HCT116 (cell line): ENCODE results near the gene DOCK2. TPM values are rescaled to one million over a fixed set of nuclear protein-coding genes. Genes with fewer than 3 reads are reported as not detected.

ENCODE experiments used
- ATAC-seq: fragments of 200-7000 bp; cut with Tn5 transposase; 2 replicates; pipeline ENCODE4 v1.9.1; 2020; ENCODE audit warnings: mild to moderate bottlenecking, moderate library complexity
- BruUV-seq: library from RNA; stranded (reverse); fragments of 400-500 nt; replicated peaks from 2 replicates; lab custom pipeline; 2021; lab: Mats Ljungman, UMichigan
- CTCF ChIA-PET: fragments of 300-600 bp; sonication (Branson Sonifier 250); formaldehyde crosslinking; loops from one replicate; lab custom pipeline; 2021; ENCODE audit warnings: antibody characterized with exemption; lab: Charles Lee
- POLR2A ChIA-PET: fragments of 300-600, 350-600 bp; sonication (Branson Sonifier 250); formaldehyde crosslinking; loops from one replicate; lab custom pipeline; 2021; ENCODE audit warnings: antibody characterized with exemption; lab: Charles Lee
- RAD21 ChIA-PET, 2 experiments: fragments of 300-600 bp; sonication (Branson Sonifier 250); formaldehyde crosslinking; loops; one replicate each; lab custom pipeline; 2023; ENCODE audit warnings: low total read pairs in 2 of 2; ENCODE audit not compliant: uncharacterized antibody in 2 of 2, unreplicated experiment in 2 of 2, low non-redundant PET in 1 of 2; lab: Charles Lee
- DNase-seq: peaks from one replicate; pipeline ENCODE4 v3.0.0-alpha.2; 2010; ENCODE audit warnings: low read depth, low spot score
- H2AFZ ChIP-seq: fragments of 200-600 bp; shearing (Covaris generic), sonication (generic); 2 replicates; pipeline ENCODE4 v1.6.1; 2017; ENCODE audit warnings: low read depth, mixed run types, mixed read lengths, antibody characterized with exemption, low read length; ENCODE audit not compliant: poor library complexity, severe bottlenecking
- H3K27ac ChIP-seq: 2 replicates; pipeline ENCODE4 v1.5.1; 2012; ENCODE audit warnings: low read depth, low read length
- H3K27me3 ChIP-seq: fragments of 200-600 bp; sonication (generic); 2 replicates; pipeline ENCODE4 v1.6.1; 2016; ENCODE audit warnings: mixed run types, low read length, mixed read lengths; ENCODE audit not compliant: insufficient read depth
- H3K36me3 ChIP-seq, 2 experiments: fragments of 200-500 bp in 1 of 2; fragments of 200-600 bp in 1 of 2; sonication (Bioruptor generic) in 1 of 2; sonication (generic) in 1 of 2; 2 replicates each; pipeline versions ENCODE4 v1.5.1 to v1.6.1; 2014 to 2016; ENCODE audit warnings: low read length in 2 of 2, inconsistent platforms in 1 of 2, mixed read lengths in 1 of 2, mixed run types in 1 of 2; ENCODE audit not compliant: insufficient read depth in 2 of 2, control insufficient read depth in 1 of 2
- H3K4me1 ChIP-seq, 2 experiments: fragments of 200-600 bp in 1 of 2; sonication (generic) in 1 of 2; 2 replicates each; pipeline versions ENCODE4 v1.5.1 to v1.6.1; 2012 to 2017; ENCODE audit warnings: low read length in 2 of 2, inconsistent platforms in 1 of 2, mild to moderate bottlenecking in 1 of 2, mixed read lengths in 1 of 2, mixed run types in 1 of 2, moderate library complexity in 1 of 2; ENCODE audit not compliant: insufficient read depth in 2 of 2, control insufficient read depth in 1 of 2
- H3K4me2 ChIP-seq: fragments of 200-600 bp; sonication (generic); 2 replicates; pipeline ENCODE4 v1.6.1; 2017; ENCODE audit warnings: mixed run types, low read length, mixed read lengths
- H3K4me3 ChIP-seq, 2 experiments: fragments of 200-600 bp in 1 of 2; sonication (generic) in 1 of 2; replicated peaks in 1 of 2; 2 replicates each; pipeline ENCODE4 v1.5.1; 2011 to 2016; ENCODE audit warnings: low read length in 2 of 2, control low read depth in 1 of 2, low read depth in 1 of 2, mild to moderate bottlenecking in 1 of 2, mixed read lengths in 1 of 2, mixed run types in 1 of 2
- H3K79me2 ChIP-seq: fragments of 200-600 bp; sonication (generic); 2 replicates; pipeline ENCODE4 v1.6.1; 2017; ENCODE audit warnings: mild to moderate bottlenecking, mixed run types, low read length, moderate library complexity, mixed read lengths; ENCODE audit not compliant: insufficient read depth
- H3K9ac ChIP-seq: fragments of 200-600 bp; sonication (generic); 2 replicates; pipeline ENCODE4 v1.6.1; 2016; ENCODE audit warnings: low read length, mixed read lengths
- H3K9me2 ChIP-seq: fragments of 200-600 bp; sonication (generic), shearing (Covaris generic); 2 replicates; pipeline ENCODE4 v1.6.1; 2017; ENCODE audit warnings: mixed run types, mild to moderate bottlenecking, moderate library complexity; ENCODE audit not compliant: insufficient read depth
- H3K9me3 ChIP-seq, 2 experiments: fragments of 200-500 bp in 1 of 2; fragments of 200-600 bp in 1 of 2; sonication (Bioruptor generic) in 1 of 2; sonication (generic) in 1 of 2; 2 replicates each; pipeline ENCODE4 v1.6.1; 2014 to 2017; ENCODE audit warnings: low read length in 2 of 2, mixed read lengths in 2 of 2, inconsistent platforms in 1 of 2, low read depth in 1 of 2, mild to moderate bottlenecking in 1 of 2, mixed run types in 1 of 2, moderate library complexity in 1 of 2; ENCODE audit not compliant: control insufficient read depth in 1 of 2, insufficient read depth in 1 of 2
- H4K20me1 ChIP-seq: fragments of 200-600 bp; sonication (generic), shearing (Covaris generic); 2 replicates; pipeline ENCODE4 v1.6.1; 2017; ENCODE audit warnings: mixed run types, mild to moderate bottlenecking, moderate library complexity; ENCODE audit not compliant: insufficient read depth
- ATF3 ChIP-seq: IDR thresholded peaks from 2 replicates; pipeline ENCODE4 v1.6.1; 2012
- CTCF ChIP-seq, 3 experiments: fragments of 200-600 bp in 1 of 3; sonication (generic) in 1 of 3; IDR thresholded peaks in 2 of 3; conservative IDR thresholded peaks in 1 of 3; 2 replicates each; pipeline ENCODE4 v1.5.1; 2012 to 2017; ENCODE audit warnings: low read depth in 2 of 3, low read length in 2 of 3, antibody characterized with exemption in 1 of 3, borderline replicate concordance in 1 of 3, control low read depth in 1 of 3, mild to moderate bottlenecking in 1 of 3, mixed read lengths in 1 of 3, mixed run types in 1 of 3, moderate library complexity in 1 of 3; ENCODE audit not compliant: insufficient read depth in 1 of 3
- EGR1 ChIP-seq: IDR thresholded peaks from 2 replicates; pipeline ENCODE4 v1.6.1; 2012; ENCODE audit warnings: low read depth
- ELF1 ChIP-seq: IDR thresholded peaks from 2 replicates; pipeline ENCODE4 v1.6.1; 2012; ENCODE audit warnings: low read depth, borderline replicate concordance
- EZH2 ChIP-seq: fragments of 200-600 bp; sonication (generic); IDR thresholded peaks from 2 replicates; pipeline ENCODE4 v1.6.1; 2017; ENCODE audit warnings: antibody characterized with exemption, mixed run types
- EZH2phosphoT487 ChIP-seq: fragments of 200-600 bp; IDR thresholded peaks from 2 replicates; pipeline ENCODE4 v1.6.1; 2018; ENCODE audit warnings: antibody characterized with exemption, borderline replicate concordance
- FOSL1 ChIP-seq: IDR thresholded peaks from 2 replicates; pipeline ENCODE4 v1.6.1; 2012; ENCODE audit warnings: low read depth
- JUND ChIP-seq: IDR thresholded peaks from 2 replicates; pipeline ENCODE4 v1.6.1; 2012
- MAX ChIP-seq: IDR thresholded peaks from 2 replicates; pipeline ENCODE4 v1.6.1; 2012
- POLR2AphosphoS5 ChIP-seq: IDR thresholded peaks from 2 replicates; pipeline ENCODE4 v1.6.1; 2011; ENCODE audit warnings: mild to moderate bottlenecking, low read depth, low read length, moderate library complexity
- REST ChIP-seq: IDR thresholded peaks from 2 replicates; pipeline ENCODE4 v1.6.1; 2012; ENCODE audit warnings: low read depth
- SP1 ChIP-seq: IDR thresholded peaks from 2 replicates; pipeline ENCODE4 v1.6.1; 2012; ENCODE audit warnings: low read depth
- SRF ChIP-seq: IDR thresholded peaks from 2 replicates; pipeline ENCODE4 v1.6.1; 2012; ENCODE audit warnings: low read depth
- TCF7L2 ChIP-seq: IDR thresholded peaks from 2 replicates; pipeline ENCODE4 v1.7.0; 2011; ENCODE audit warnings: borderline replicate concordance, inconsistent platforms; ENCODE audit not compliant: insufficient read depth, insufficient read length; ENCODE audit errors: extremely low read depth
- ZBTB33 ChIP-seq: IDR thresholded peaks from 2 replicates; pipeline ENCODE4 v1.6.1; 2011; ENCODE audit warnings: mild to moderate bottlenecking, low read length, moderate library complexity; ENCODE audit not compliant: insufficient replicate concordance; ENCODE audit errors: extremely low read depth
- ZNF274 ChIP-seq: fragments of 200-500 bp; sonication (Bioruptor generic); IDR thresholded peaks from 2 replicates; pipeline ENCODE4 v1.6.1; 2014; ENCODE audit warnings: mild to moderate bottlenecking, low read depth, low read length, inconsistent platforms
- intact Hi-C: fragments of 100-400 bp; cut with micrococcal nuclease; formaldehyde crosslinking; loops from 2 replicates; pipeline ENCODE4 v1.10.0; 2022
- total RNA-seq: library from RNA; stranded (reverse); gene quantifications from one replicate; pipeline ENCODE4 v1.2.1, GENCODE V29; 2021; ENCODE audit not compliant: unreplicated experiment

The DOCK2 gene
- total RNA-seq, 1 experiment from 2014 or later: 0.89 TPM

GRCh38 chr5:169814045-169814444, 177.0 kb downstream of the DOCK2 start:
- POLR2A ChIA-PET: no interaction called here

More at GRCh38 chr5:169814045-169814444, 177.0 kb downstream of the DOCK2 start:
- no peaks in the 10 kb centered on the region for H3K79me2 ChIP-seq
- no TSS peak for BruUV-seq
- no peak for TF ChIP-seq ATF3
- no peak for TF ChIP-seq SRF
- TF ChIP-seq EGR1: no peak
- no peak for TF ChIP-seq ZNF274
- TF ChIP-seq FOSL1: no peak
- TF ChIP-seq ZBTB33: no peak
- TF ChIP-seq TCF7L2: no peak
- TF ChIP-seq CTCF (IDR thresholded peaks at IDR 0.05 in 2 of 3, conservative IDR thresholded peaks at IDR 0.05 in 1 of 3; ENCODE audit: borderline replicate concordance in 1 of 3, insufficient read depth in 1 of 3, low read depth in 2 of 3, low read length in 2 of 3): no peak
- no peak for TF ChIP-seq EZH2
- TF ChIP-seq MAX: no peak
- no peak for TF ChIP-seq ELF1
- no peak for TF ChIP-seq POLR2AphosphoS5
- TF ChIP-seq SP1: no peak
- no peak for TF ChIP-seq REST
- TF ChIP-seq JUND: no peak
- TF ChIP-seq EZH2phosphoT487: no peak
- CTCF ChIA-PET: no interaction called here
- H3K36me3 ChIP-seq: no peaks in the 10 kb centered on the region
- no peak overlapping the region for H3K4me2 ChIP-seq
- H3K4me3 ChIP-seq: no peak overlapping the region
- ATAC-seq (no peak), DNase-seq (no peak)
- H4K20me1 ChIP-seq: no peaks in the 10 kb centered on the region
- H3K9me2 ChIP-seq: no peaks in the 10 kb centered on the region
- intact Hi-C loops: no loop called here
- no peaks in the 10 kb centered on the region for H3K9me3 ChIP-seq
- no peak overlapping the region for H2AFZ ChIP-seq
- RAD21 ChIA-PET: no interaction called here
- no peak overlapping the region for H3K9ac ChIP-seq
- H3K27me3 ChIP-seq: peaks cover 15% of the 10 kb centered on the region; the same call in 1 of the 2 replicates
- H3K4me1 ChIP-seq: no peaks in the 10 kb centered on the region
- H3K27ac ChIP-seq: no peak overlapping the region
